Measurements from ENCODE around the gene TMEM17. TPM values are rescaled to one million over a fixed set of nuclear protein-coding genes. Genes with fewer than 3 reads are reported as not detected.

Gene TMEM17
- total and polyA plus RNA-seq, 2 of the 13 experiments (the other 11 are each of a cell fraction or from before 2014, with no cell fraction given), result 0.22 to 0.50 TPM

- TF ChIP-seq ZBTB8A (CRISPR knock-in tag; IDR thresholded peaks at IDR 0.05; ENCODE audit: borderline replicate concordance, low read depth) (no peak), ATRX (CRISPR knock-in tag; IDR thresholded peaks at IDR 0.05; ENCODE audit: borderline replicate concordance) (no peak), YEATS2 (CRISPR knock-in tag; IDR thresholded peaks at IDR 0.05; ENCODE audit: borderline replicate concordance) (no peak), ZNF446 (CRISPR knock-in tag; IDR thresholded peaks at IDR 0.05) (no peak), GFI1 (CRISPR knock-in tag; IDR thresholded peaks at IDR 0.05; ENCODE audit: borderline replicate concordance) (no peak), TRIM22 (IDR thresholded peaks at IDR 0.05) (no peak), MIER3 (CRISPR knock-in tag; IDR thresholded peaks at IDR 0.05; ENCODE audit: borderline replicate concordance) (no peak), MTF2 (CRISPR knock-in tag; IDR thresholded peaks at IDR 0.05; ENCODE audit: borderline replicate concordance) (no peak), ZBTB38 (CRISPR knock-in tag; IDR thresholded peaks at IDR 0.05) (0 out of 2 replicates have a peak, but pooled peaks have one; percentile 51), EEA1 (CRISPR knock-in tag; IDR thresholded peaks at IDR 0.05; ENCODE audit: borderline replicate concordance) (peak; percentile 64; the same call in 1 of the 2 replicates), PLRG1 (conservative IDR thresholded peaks at IDR 0.05) (no peak), WIZ (CRISPR knock-in tag; IDR thresholded peaks at IDR 0.05) (peak; percentile 50; the same call in 1 of the 2 replicates), FOXJ3 (CRISPR knock-in tag; IDR thresholded peaks at IDR 0.05; ENCODE audit: borderline replicate concordance) (peak; percentile 63; the same call in 1 of the 2 replicates), HDAC1 (CRISPR knock-in tag; IDR thresholded peaks at IDR 0.05) (0 out of 2 replicates have a peak, but pooled peaks have one; percentile 28), ZNF614 (CRISPR knock-in tag; IDR thresholded peaks at IDR 0.05; ENCODE audit: borderline replicate concordance) (no peak), MAFK (conservative IDR thresholded peaks at IDR 0.05 in 1 of 2, IDR thresholded peaks at IDR 0.05 in 1 of 2; ENCODE audit: low read length in 2 of 2) (no peak), ZNF598 (CRISPR knock-in tag; IDR thresholded peaks at IDR 0.05; ENCODE audit: borderline replicate concordance) (peak; percentile 54; the same call in 1 of the 2 replicates), SMARCC2 (IDR thresholded peaks at IDR 0.05) (no peak), ATF7-NPFF (CRISPR knock-in tag; IDR thresholded peaks at IDR 0.05; ENCODE audit: low read depth) (no peak), ZNF441 (CRISPR knock-in tag; IDR thresholded peaks at IDR 0.05; ENCODE audit: borderline replicate concordance) (no peak), ZNF597 (CRISPR knock-in tag; IDR thresholded peaks at IDR 0.05) (no peak), ZNF605 (CRISPR knock-in tag; IDR thresholded peaks at IDR 0.05) (no peak), ZNF335 (CRISPR knock-in tag; IDR thresholded peaks at IDR 0.05) (no peak), ISL2 (CRISPR knock-in tag; IDR thresholded peaks at IDR 0.05) (peak; percentile 33; the same call in 1 of the 2 replicates)
Observed at GRCh38 chr2:62467475-62468321, 38.3 kb downstream of the TMEM17 start (continued).
